HepG2 (cell line): ENCODE results near the gene DNAJC11.

Source experiments
- EZH2 ChIP-seq: conservative IDR thresholded peaks from 2 replicates; pipeline ENCODE4 v1.6.1; 2012; ENCODE audit warnings: mild to moderate bottlenecking, low read depth, low read length, moderate library complexity
- IRF2 ChIP-seq: IDR thresholded peaks from 2 replicates; pipeline ENCODE4 v1.6.1; 2018; ENCODE audit warnings: missing genetic modification reagents, missing compliant biosample characterization
- KDM6A ChIP-seq: IDR thresholded peaks from 2 replicates; pipeline ENCODE4 v1.6.1; 2016; ENCODE audit warnings: low read depth
- MAFF ChIP-seq: IDR thresholded peaks from 2 replicates; pipeline ENCODE4 v1.6.1; 2011; ENCODE audit warnings: low read depth, low read length, improper control_type of control experiment
- RNF2 ChIP-seq: fragments of 450-650 bp; conservative IDR thresholded peaks from 2 replicates; pipeline ENCODE4 v1.6.1; 2016; ENCODE audit warnings: low read depth
- SRF ChIP-seq: IDR thresholded peaks from 2 replicates; pipeline ENCODE4 v1.6.1; 2011; ENCODE audit warnings: mild to moderate bottlenecking, low read depth, low read length, moderate library complexity
- ZFP62 ChIP-seq: sonication (generic); formaldehyde crosslinking; IDR thresholded peaks from 2 replicates; pipeline ENCODE4 v1.4.0; 2020; ENCODE audit warnings: missing genetic modification reagents
- ZNF274 ChIP-seq: sonication (generic); formaldehyde crosslinking; IDR thresholded peaks from 2 replicates; pipeline ENCODE4 v1.5.1; 2020; ENCODE audit warnings: mild to moderate bottlenecking, missing genetic modification reagents
- ZNF282 ChIP-seq: fragments of 450-650 bp; IDR thresholded peaks from 2 replicates; pipeline ENCODE4 v1.6.1; 2018; ENCODE audit not compliant: partially characterized antibody
- ZNF703 ChIP-seq: sonication (generic); formaldehyde crosslinking; IDR thresholded peaks from 2 replicates; pipeline ENCODE4 v1.5.1; 2020; ENCODE audit warnings: missing genetic modification reagents, mild to moderate bottlenecking, moderate library complexity, borderline replicate concordance
- TF ChIP-seq, protein P1 (sequence below): sonication (generic); formaldehyde crosslinking; IDR thresholded peaks from 2 replicates; pipeline ENCODE4 v1.9.0; 2022; ENCODE audit warnings: low read depth, missing genetic modification reagents
- TF ChIP-seq, protein P2 (sequence below): sonication (generic); formaldehyde crosslinking; IDR thresholded peaks from 2 replicates; pipeline ENCODE4 v1.5.0; 2020; ENCODE audit warnings: mild to moderate bottlenecking, missing genetic modification reagents, moderate library complexity
- TF ChIP-seq, protein P3 (sequence below), 2 experiments: sonication (generic) in 1 of 2; formaldehyde crosslinking in 1 of 2; IDR thresholded peaks; 2 replicates each; pipeline versions ENCODE4 v1.4.0 to v1.6.1; 2018 to 2020; ENCODE audit warnings: missing genetic modification reagents in 2 of 2, borderline replicate concordance in 1 of 2, low read depth in 1 of 2, mild to moderate bottlenecking in 1 of 2, missing biosample characterization in 1 of 2
- TF ChIP-seq, protein P4 (sequence below), 2 experiments: sonication (generic) in 1 of 2; formaldehyde crosslinking in 1 of 2; IDR thresholded peaks; 2 replicates each; pipeline versions ENCODE4 v1.5.1 to v1.6.1; 2011 to 2020; ENCODE audit warnings: borderline replicate concordance in 1 of 2, low read depth in 1 of 2, low read length in 1 of 2, mild to moderate bottlenecking in 1 of 2, missing genetic modification reagents in 1 of 2, moderate library complexity in 1 of 2

DNA sequence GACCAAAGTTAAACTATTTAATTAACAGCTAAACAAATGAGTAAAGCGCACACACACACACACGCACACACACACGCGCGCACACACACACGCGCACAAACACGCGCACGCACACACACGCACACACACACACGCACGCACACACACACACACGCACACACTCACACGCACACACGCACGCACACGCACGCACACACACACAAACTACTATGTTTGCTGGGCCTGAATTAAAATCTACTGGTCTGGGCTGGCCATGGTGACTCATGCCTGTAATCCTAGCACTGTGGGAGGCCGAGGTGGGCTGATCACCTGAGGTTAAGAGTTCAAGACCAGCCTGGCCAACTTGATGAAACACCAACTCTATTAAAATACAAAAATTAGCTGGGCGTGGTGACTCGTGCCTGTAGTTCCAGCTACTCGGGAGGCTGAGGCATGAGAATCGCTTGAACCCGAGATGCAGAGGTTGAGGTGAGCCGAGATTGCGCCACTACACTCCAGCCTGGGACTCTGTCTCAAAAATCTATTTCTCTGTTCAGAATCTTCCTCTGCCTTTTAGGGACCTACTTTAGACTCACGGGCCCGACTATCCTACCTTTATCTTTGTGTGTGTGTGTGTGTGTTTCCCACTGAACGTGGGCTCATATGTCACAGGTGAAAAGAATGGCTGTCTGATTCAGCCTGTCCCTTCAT, 37.5 kb upstream of the DNAJC11 start:
- TF ChIP-seq MAFF = no peak
- TF ChIP-seq, protein P1, sequence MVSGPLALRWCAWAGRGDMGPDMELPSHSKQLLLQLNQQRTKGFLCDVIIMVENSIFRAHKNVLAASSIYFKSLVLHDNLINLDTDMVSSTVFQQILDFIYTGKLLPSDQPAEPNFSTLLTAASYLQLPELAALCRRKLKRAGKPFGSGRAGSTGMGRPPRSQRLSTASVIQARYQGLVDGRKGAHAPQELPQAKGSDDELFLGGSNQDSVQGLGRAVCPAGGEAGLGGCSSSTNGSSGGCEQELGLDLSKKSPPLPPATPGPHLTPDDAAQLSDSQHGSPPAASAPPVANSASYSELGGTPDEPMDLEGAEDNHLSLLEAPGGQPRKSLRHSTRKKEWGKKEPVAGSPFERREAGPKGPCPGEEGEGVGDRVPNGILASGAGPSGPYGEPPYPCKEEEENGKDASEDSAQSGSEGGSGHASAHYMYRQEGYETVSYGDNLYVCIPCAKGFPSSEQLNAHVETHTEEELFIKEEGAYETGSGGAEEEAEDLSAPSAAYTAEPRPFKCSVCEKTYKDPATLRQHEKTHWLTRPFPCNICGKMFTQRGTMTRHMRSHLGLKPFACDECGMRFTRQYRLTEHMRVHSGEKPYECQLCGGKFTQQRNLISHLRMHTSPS (CRISPR knock-in tag) = no peak
- TF ChIP-seq, protein P2, sequence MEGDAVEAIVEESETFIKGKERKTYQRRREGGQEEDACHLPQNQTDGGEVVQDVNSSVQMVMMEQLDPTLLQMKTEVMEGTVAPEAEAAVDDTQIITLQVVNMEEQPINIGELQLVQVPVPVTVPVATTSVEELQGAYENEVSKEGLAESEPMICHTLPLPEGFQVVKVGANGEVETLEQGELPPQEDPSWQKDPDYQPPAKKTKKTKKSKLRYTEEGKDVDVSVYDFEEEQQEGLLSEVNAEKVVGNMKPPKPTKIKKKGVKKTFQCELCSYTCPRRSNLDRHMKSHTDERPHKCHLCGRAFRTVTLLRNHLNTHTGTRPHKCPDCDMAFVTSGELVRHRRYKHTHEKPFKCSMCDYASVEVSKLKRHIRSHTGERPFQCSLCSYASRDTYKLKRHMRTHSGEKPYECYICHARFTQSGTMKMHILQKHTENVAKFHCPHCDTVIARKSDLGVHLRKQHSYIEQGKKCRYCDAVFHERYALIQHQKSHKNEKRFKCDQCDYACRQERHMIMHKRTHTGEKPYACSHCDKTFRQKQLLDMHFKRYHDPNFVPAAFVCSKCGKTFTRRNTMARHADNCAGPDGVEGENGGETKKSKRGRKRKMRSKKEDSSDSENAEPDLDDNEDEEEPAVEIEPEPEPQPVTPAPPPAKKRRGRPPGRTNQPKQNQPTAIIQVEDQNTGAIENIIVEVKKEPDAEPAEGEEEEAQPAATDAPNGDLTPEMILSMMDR = no peak
- no peak for TF ChIP-seq IRF2
- no peak for TF ChIP-seq RNF2
- no peak for TF ChIP-seq ZFP62 (CRISPR knock-in tag)
- TF ChIP-seq ZNF282 = no peak
- TF ChIP-seq, protein P3, sequence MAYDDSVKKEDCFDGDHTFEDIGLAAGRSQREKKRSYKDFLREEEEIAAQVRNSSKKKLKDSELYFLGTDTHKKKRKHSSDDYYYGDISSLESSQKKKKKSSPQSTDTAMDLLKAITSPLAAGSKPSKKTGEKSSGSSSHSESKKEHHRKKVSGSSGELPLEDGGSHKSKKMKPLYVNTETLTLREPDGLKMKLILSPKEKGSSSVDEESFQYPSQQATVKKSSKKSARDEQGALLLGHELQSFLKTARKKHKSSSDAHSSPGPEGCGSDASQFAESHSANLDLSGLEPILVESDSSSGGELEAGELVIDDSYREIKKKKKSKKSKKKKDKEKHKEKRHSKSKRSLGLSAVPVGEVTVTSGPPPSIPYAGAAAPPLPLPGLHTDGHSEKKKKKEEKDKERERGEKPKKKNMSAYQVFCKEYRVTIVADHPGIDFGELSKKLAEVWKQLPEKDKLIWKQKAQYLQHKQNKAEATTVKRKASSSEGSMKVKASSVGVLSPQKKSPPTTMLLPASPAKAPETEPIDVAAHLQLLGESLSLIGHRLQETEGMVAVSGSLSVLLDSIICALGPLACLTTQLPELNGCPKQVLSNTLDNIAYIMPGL (CRISPR knock-in tag; IDR thresholded peaks at IDR 0.05; ENCODE audit: borderline replicate concordance in 1 of 2, low read depth in 1 of 2) = no peak
- TF ChIP-seq EZH2 = no peak
- TF ChIP-seq, protein P4, sequence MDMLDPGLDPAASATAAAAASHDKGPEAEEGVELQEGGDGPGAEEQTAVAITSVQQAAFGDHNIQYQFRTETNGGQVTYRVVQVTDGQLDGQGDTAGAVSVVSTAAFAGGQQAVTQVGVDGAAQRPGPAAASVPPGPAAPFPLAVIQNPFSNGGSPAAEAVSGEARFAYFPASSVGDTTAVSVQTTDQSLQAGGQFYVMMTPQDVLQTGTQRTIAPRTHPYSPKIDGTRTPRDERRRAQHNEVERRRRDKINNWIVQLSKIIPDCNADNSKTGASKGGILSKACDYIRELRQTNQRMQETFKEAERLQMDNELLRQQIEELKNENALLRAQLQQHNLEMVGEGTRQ (IDR thresholded peaks at IDR 0.05; ENCODE audit: low read depth, low read length) = no peak
- TF ChIP-seq, protein P4 (CRISPR knock-in tag; IDR thresholded peaks at IDR 0.05; ENCODE audit: borderline replicate concordance) = no peak
- TF ChIP-seq ZNF703 = no peak
- TF ChIP-seq KDM6A (CRISPR knock-in tag) = no peak
- TF ChIP-seq ZNF274 (CRISPR knock-in tag) = no peak
- no peak for TF ChIP-seq SRF
